Measurements from ENCODE around the gene OGDH. TPM values are rescaled to one million over a fixed set of nuclear protein-coding genes. Genes with fewer than 3 reads are reported as not detected.

OGDH gene
- total and polyA plus RNA-seq, 7 donors: 39.0 to 102 (median 74.4) TPM

- intact Hi-C loops (cut with DNase I): no loop called here
- Histone ChIP-seq H3K4me3 (no peak overlapping the region), H3K36me3 (peaks cover 0 to 17% (median under 1%) of the 10 kb centered on the region in 4 donors), H3K9me3 (no peaks in the 10 kb centered on the region), H3K27me3 (no peaks in the 10 kb centered on the region), H3K4me1 (peaks cover 0 to 54% (median 49%) of the 10 kb centered on the region in 4 donors), H3K27ac (peak overlapping the region; percentile 21 to 86 (median 79))
- WGBS, 2 donors: 89 to 90% methylated on average over 4 of the region's 4 CpGs
- TF ChIP-seq POLR2AphosphoS5 (IDR thresholded peaks at IDR 0.05) (no peak), EP300 (IDR thresholded peaks at IDR 0.05) (no peak), CTCF (IDR thresholded peaks at IDR 0.05) (no peak), POLR2A (IDR thresholded peaks at IDR 0.05) (no peak)
- no peak for DNase-seq
These were observed 25.8 kb downstream of the OGDH start for GRCh38 chr7:44632196-44632595.

GRCh38 chr7:44633254-44634186 is 27.1 kb downstream of the OGDH start:
- no peak overlapping the region for H3K4me3 ChIP-seq
- DNase-seq: peak; percentile 88
- intact Hi-C loops (cut with DNase I): no loop called here
- no peaks in the 10 kb centered on the region for H3K27me3 ChIP-seq
- 56 to 59% methylated on average over 10 of the region's 10 CpGs for WGBS, 2 donors
- peaks cover 0 to 62% (median 60%) of the 10 kb centered on the region in 4 donors for H3K4me1 ChIP-seq
- H3K36me3 ChIP-seq: peaks cover 0 to 12% (median 0%) of the 10 kb centered on the region in 4 donors
- peak overlapping the region; percentile 74 to 86 (median 79) for H3K27ac ChIP-seq
- no peaks in the 10 kb centered on the region for H3K9me3 ChIP-seq
- TF ChIP-seq POLR2AphosphoS5 (IDR thresholded peaks at IDR 0.05) (peak in 3 of 4 donors; percentile 35 to 51 (median 38)), EP300 (IDR thresholded peaks at IDR 0.05) (peak in 1 of 4 donors; percentile 43), POLR2A (IDR thresholded peaks at IDR 0.05) (no peak)

- DNase-seq: no peak
- Histone ChIP-seq H3K36me3 (peaks cover 0 to 5% (median 0%) of the 10 kb centered on the region in 4 donors), H3K4me1 (peaks cover 0 to 70% (median 68%) of the 10 kb centered on the region in 4 donors), H3K4me3 (no peak overlapping the region), H3K27me3 (no peaks in the 10 kb centered on the region), H3K9me3 (no peaks in the 10 kb centered on the region), H3K27ac (peak overlapping the region; percentile 74 to 86 (median 79))
- intact Hi-C loops (cut with DNase I): no loop called here
- no peak for TF ChIP-seq POLR2A (IDR thresholded peaks at IDR 0.05)
- TF ChIP-seq POLR2AphosphoS5 (IDR thresholded peaks at IDR 0.05): no peak
- TF ChIP-seq EP300 (IDR thresholded peaks at IDR 0.05): no peak
- no peak for TF ChIP-seq CTCF (IDR thresholded peaks at IDR 0.05)
- 18 to 75% methylated on average over 5 of the region's 5 CpGs for WGBS, 2 donors
These were observed 27.9 kb downstream of the OGDH start for GRCh38 chr7:44634187-44634838.

GRCh38 chr7:44634839-44635591 is 28.6 kb downstream of the OGDH start:
- Histone ChIP-seq H3K36me3 (peaks cover 0 to 4% (median 0%) of the 10 kb centered on the region in 4 donors), H3K27me3 (no peaks in the 10 kb centered on the region), H3K27ac (peak overlapping the region; percentile 74 to 86 (median 79)), H3K9me3 (no peaks in the 10 kb centered on the region), H3K4me1 (peaks cover 0 to 77% (median 75%) of the 10 kb centered on the region in 4 donors), H3K4me3 (no peak overlapping the region)
- WGBS, 2 donors: 17 to 56% methylated on average over 14 of the region's 14 CpGs
- DNase-seq: no peak
- TF ChIP-seq CTCF (IDR thresholded peaks at IDR 0.05): no peak
- no peak for TF ChIP-seq EP300 (IDR thresholded peaks at IDR 0.05)
- TF ChIP-seq POLR2AphosphoS5 (IDR thresholded peaks at IDR 0.05): no peak
- no peak for TF ChIP-seq POLR2A (IDR thresholded peaks at IDR 0.05)
- intact Hi-C loops (cut with DNase I): no loop called here
